A549 (cell line): Measurements from ENCODE around the gene ADCY3.

Experiments
- EHF ChIP-seq: fragments of 250-450 bp; sonication (Bioruptor Pico); IDR thresholded peaks from 2 replicates; pipeline ENCODE4 v1.5.0; 2020; ENCODE audit warnings: mild to moderate bottlenecking
- EP300 ChIP-seq, 2 experiments: fragments of >200 bp; sonication (Bioruptor Twin); formaldehyde crosslinking; IDR thresholded peaks; 2 replicates in 1 of 2; 3 replicates in 1 of 2; pipeline ENCODE4 v1.6.1; 2016 to 2017
- TF ChIP-seq, protein P1 (sequence below): fragments of >200 bp; sonication (Bioruptor Twin); formaldehyde crosslinking; IDR thresholded peaks from 3 replicates; pipeline ENCODE4 v1.5.1; 2016

GRCh38 chr2:24809316-24810007 is 110.6 kb downstream of the ADCY3 start:
- TF ChIP-seq EHF (CRISPR knock-in tag) (no peak), EP300 (IDR thresholded peaks at IDR 0.05) (no peak)
- TF ChIP-seq, protein P1, sequence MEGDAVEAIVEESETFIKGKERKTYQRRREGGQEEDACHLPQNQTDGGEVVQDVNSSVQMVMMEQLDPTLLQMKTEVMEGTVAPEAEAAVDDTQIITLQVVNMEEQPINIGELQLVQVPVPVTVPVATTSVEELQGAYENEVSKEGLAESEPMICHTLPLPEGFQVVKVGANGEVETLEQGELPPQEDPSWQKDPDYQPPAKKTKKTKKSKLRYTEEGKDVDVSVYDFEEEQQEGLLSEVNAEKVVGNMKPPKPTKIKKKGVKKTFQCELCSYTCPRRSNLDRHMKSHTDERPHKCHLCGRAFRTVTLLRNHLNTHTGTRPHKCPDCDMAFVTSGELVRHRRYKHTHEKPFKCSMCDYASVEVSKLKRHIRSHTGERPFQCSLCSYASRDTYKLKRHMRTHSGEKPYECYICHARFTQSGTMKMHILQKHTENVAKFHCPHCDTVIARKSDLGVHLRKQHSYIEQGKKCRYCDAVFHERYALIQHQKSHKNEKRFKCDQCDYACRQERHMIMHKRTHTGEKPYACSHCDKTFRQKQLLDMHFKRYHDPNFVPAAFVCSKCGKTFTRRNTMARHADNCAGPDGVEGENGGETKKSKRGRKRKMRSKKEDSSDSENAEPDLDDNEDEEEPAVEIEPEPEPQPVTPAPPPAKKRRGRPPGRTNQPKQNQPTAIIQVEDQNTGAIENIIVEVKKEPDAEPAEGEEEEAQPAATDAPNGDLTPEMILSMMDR, result no peak
